Upper lobe of left lung (tissue), 4 donors: ENCODE results near the gene PDGFA.

Source experiments
- CTCF ChIP-seq, 6 experiments: fragments of 450-650 bp in 4 of 6; fragments of 200-600 bp in 2 of 6; sonication (generic) in 2 of 6; IDR thresholded peaks; one replicate each; pipeline ENCODE4 v1.5.1; 2016 to 2019; ENCODE audit warnings: antibody characterized with exemption in 6 of 6
- EP300 ChIP-seq, 4 donors: sonication (generic); formaldehyde crosslinking; IDR thresholded peaks; one replicate each; pipeline ENCODE4 v1.5.1; 2017; ENCODE audit warnings: antibody characterized with exemption in 4 of 4, control low read depth in 2 of 4

DNA sequence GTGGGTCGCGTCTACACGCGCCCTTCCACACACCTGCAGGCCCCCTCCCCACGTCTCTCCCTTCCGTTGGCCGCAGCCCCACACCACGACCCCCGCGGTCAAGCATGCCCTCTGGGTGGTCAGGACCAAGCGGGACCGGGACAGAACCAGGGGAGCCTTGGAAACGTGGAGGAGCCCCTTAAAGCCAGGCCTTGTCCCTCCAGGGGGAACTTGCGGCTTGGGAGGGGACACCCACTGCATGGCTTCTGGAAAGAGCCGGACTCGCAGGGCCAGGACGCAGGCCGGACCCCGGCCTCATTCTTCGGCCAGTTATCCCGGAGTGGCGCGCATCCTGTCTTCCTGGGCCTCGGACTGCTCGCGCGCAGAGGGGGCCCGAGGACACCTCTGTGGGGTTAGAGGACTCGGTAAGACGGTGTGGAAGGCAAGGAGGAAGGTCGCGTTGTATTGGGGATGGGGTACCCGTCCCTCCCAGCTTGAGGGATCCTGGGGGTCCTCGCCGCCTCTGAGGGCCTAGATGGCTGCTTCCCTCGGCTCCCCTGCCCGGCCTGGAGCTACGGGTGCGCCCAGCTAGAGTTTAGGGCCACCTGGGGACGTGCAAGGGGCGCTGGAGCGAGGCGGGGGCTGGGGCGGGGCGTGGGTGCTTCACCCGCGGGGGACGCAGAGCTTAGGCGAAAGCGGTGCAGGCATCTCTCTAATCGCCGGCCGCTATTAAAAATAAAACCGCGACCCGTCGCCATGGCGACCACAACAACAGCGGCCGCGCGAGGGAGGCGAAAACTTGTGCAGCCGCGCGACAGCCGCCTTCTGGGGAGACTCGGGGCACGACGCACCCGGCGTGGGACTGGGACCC is 1.8 kb upstream of the PDGFA start:
- peak in 1 of 6 experiments; percentile 14 for TF ChIP-seq CTCF (IDR thresholded peaks at IDR 0.05)
- no peak for TF ChIP-seq EP300 (IDR thresholded peaks at IDR 0.05)
